Measurements from ENCODE around the gene TGFBR2. TPM values are rescaled to one million over a fixed set of nuclear protein-coding genes. Genes with fewer than 3 reads are reported as not detected.

The TGFBR2 gene
- total and polyA plus RNA-seq, 4 donors, result 57.3 to 303 (median 216) TPM

- intact Hi-C loops (cut with DNase I), result no loop called here
- 87 to 88% methylated on average over 2 of the region's 2 CpGs for WGBS, 2 donors
These were observed 127.3 kb downstream of the TGFBR2 start for GRCh38 chr3:30733696-30734095.

GRCh38 chr3:30737743-30738499 is 131.5 kb downstream of the TGFBR2 start:
- no peak for DNase-seq
- H3K27ac ChIP-seq (ENCODE audit: low read depth in 1 of 2, low read length in 2 of 2), result no peak overlapping the region
- no peak for ATAC-seq (ENCODE audit: low FRiP score)
- H3K9me3 ChIP-seq (ENCODE audit: control insufficient read depth, low read length), result no peaks in the 10 kb centered on the region
- no peak overlapping the region for H3K4me3 ChIP-seq (ENCODE audit: low read length in 2 of 2)
- intact Hi-C loops (cut with DNase I), result no loop called here
- no peaks in the 10 kb centered on the region for H3K36me3 ChIP-seq (ENCODE audit: control insufficient read depth in 1 of 2, insufficient read depth in 2 of 2, low read length in 1 of 2)
- H3K4me1 ChIP-seq (ENCODE audit: control insufficient read depth in 1 of 2, insufficient read depth in 2 of 2, low read length in 2 of 2), result no peaks in the 10 kb centered on the region
- H3K27me3 ChIP-seq (ENCODE audit: control insufficient read depth in 1 of 2, insufficient read depth in 2 of 2, low read length in 1 of 2), result no peaks in the 10 kb centered on the region
- WGBS, 2 donors, result 90 to 94% methylated on average over 3 of the region's 3 CpGs

More at GRCh38 chr3:30733696-30734095, 127.3 kb downstream of the TGFBR2 start:
- no peak for DNase-seq
- Histone ChIP-seq H3K4me3 (ENCODE audit: low read length in 2 of 2) (no peak overlapping the region), H3K9me3 (ENCODE audit: control insufficient read depth, low read length) (no peaks in the 10 kb centered on the region), H3K36me3 (ENCODE audit: control insufficient read depth in 1 of 2, insufficient read depth in 2 of 2, low read length in 1 of 2) (no peaks in the 10 kb centered on the region), H3K4me1 (ENCODE audit: control insufficient read depth in 1 of 2, insufficient read depth in 2 of 2, low read length in 2 of 2) (no peaks in the 10 kb centered on the region), H3K27me3 (ENCODE audit: control insufficient read depth in 1 of 2, insufficient read depth in 2 of 2, low read length in 1 of 2) (no peaks in the 10 kb centered on the region), H3K27ac (ENCODE audit: low read depth in 1 of 2, low read length in 2 of 2) (no peak overlapping the region)
- ATAC-seq (ENCODE audit: low FRiP score), result no peak

- 95 to 97% methylated on average over 3 of the region's 3 CpGs for WGBS, 2 donors
- Histone ChIP-seq H3K27me3 (ENCODE audit: control insufficient read depth in 1 of 2, insufficient read depth in 2 of 2, low read length in 1 of 2) (no peaks in the 10 kb centered on the region), H3K36me3 (ENCODE audit: control insufficient read depth in 1 of 2, insufficient read depth in 2 of 2, low read length in 1 of 2) (no peaks in the 10 kb centered on the region), H3K4me3 (ENCODE audit: low read length in 2 of 2) (no peak overlapping the region), H3K27ac (ENCODE audit: low read depth in 1 of 2, low read length in 2 of 2) (no peak overlapping the region), H3K9me3 (ENCODE audit: control insufficient read depth, low read length) (no peaks in the 10 kb centered on the region), H3K4me1 (ENCODE audit: control insufficient read depth in 1 of 2, insufficient read depth in 2 of 2, low read length in 2 of 2) (no peaks in the 10 kb centered on the region)
- intact Hi-C loops (cut with DNase I), result no loop called here
- DNase-seq (no peak), ATAC-seq (ENCODE audit: low FRiP score) (no peak)
These were observed 132.2 kb downstream of the TGFBR2 start for GRCh38 chr3:30738605-30739004.

DNA sequence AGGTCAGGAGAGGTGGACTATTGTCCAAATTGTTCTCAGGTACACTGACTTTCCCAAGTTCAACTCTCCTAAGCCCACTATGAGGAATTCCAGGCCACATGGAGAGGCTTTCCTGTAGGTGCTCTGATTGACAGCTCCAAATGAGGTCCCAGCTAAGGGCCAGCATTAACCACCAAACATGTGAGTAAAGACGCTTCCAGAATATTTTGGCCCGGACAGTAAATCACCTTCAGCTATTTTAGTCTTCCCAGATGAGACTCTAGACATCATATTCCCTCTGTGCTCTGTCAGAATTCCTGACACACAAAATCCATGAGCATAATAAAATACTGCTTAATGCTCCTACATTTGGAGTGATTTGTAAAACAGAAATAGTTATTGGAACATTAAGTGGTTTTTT is 135.5 kb downstream of the TGFBR2 start:
- Histone ChIP-seq H3K36me3 (ENCODE audit: control insufficient read depth in 1 of 2, insufficient read depth in 2 of 2, low read length in 1 of 2) (no peaks in the 10 kb centered on the region), H3K27ac (ENCODE audit: low read depth in 1 of 2, low read length in 2 of 2) (no peak overlapping the region), H3K9me3 (ENCODE audit: control insufficient read depth, low read length) (no peaks in the 10 kb centered on the region), H3K4me3 (ENCODE audit: low read length in 2 of 2) (no peak overlapping the region), H3K4me1 (ENCODE audit: control insufficient read depth in 1 of 2, insufficient read depth in 2 of 2, low read length in 2 of 2) (no peaks in the 10 kb centered on the region), H3K27me3 (ENCODE audit: control insufficient read depth in 1 of 2, insufficient read depth in 2 of 2, low read length in 1 of 2) (no peaks in the 10 kb centered on the region)
- no peak for ATAC-seq (ENCODE audit: low FRiP score)
- intact Hi-C loops (cut with DNase I), result no loop called here
- WGBS, 2 donors, result 88 to 91% methylated on average over 2 of the region's 2 CpGs
- DNase-seq, result no peak

DNA sequence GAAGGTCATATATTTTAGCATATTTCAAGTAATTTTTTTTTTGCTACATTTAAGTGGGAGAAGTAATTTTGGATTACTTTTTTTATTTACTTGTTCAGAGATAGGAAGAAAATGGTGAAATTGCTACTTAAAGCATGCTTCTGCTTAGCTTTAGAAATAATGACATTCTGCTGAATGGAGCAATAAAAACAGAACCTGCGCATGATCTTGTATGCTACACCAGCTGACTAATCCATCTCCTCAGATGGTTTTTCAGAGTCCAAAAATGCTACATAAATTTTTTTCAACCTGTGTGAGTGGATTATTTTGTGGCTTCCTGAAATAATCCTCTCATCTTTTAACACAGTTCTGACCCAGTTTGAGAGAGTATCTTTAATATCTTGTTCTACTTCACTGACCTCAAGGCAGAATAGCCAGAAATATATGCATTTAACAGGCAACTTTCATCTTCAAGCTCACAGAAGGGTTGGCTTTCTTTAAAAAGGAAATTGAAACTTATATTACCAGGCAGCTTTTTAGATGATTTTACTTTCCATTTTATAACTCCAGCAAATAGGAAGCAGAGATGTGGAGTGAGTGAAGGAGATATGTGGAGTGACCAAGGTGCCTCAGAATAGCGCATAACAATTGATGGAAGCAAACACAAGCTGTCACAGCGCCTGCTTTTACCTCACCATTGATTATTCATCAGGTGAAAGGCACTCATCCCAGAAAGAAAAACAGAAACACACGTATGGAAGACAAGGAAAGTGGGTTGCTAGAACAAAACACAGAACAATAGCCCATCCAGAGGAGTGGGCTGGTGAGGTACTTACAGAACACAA is 136.6 kb downstream of the TGFBR2 start:
- ATAC-seq (ENCODE audit: low FRiP score) (no peak), DNase-seq (no peak)
- Histone ChIP-seq H3K4me3 (ENCODE audit: low read length in 2 of 2) (no peak overlapping the region), H3K9me3 (ENCODE audit: control insufficient read depth, low read length) (no peaks in the 10 kb centered on the region), H3K27me3 (ENCODE audit: control insufficient read depth in 1 of 2, insufficient read depth in 2 of 2, low read length in 1 of 2) (no peaks in the 10 kb centered on the region), H3K4me1 (ENCODE audit: control insufficient read depth in 1 of 2, insufficient read depth in 2 of 2, low read length in 2 of 2) (no peaks in the 10 kb centered on the region), H3K36me3 (ENCODE audit: control insufficient read depth in 1 of 2, insufficient read depth in 2 of 2, low read length in 1 of 2) (no peaks in the 10 kb centered on the region), H3K27ac (ENCODE audit: low read depth in 1 of 2, low read length in 2 of 2) (no peak overlapping the region)
- intact Hi-C loops (cut with DNase I), result no loop called here
- WGBS, 2 donors, result 95 to 97% methylated on average over 4 of the region's 4 CpGs
